HG03565 (cell line): ENCODE measurements around the gene AP1M2.
"Not testable (repeated sequence)": the region's sequence is repeated elsewhere in the genome, so short reads cannot be mapped to it uniquely, and the experiment has no call there.

Experiments
- ATAC-seq: cut with Tn5 transposase; IDR thresholded peaks from one replicate; pipeline ENCODE4 v1.9.1; 2021; ENCODE audit warnings: mild to moderate bottlenecking, moderate library complexity; ENCODE audit not compliant: unreplicated experiment

The AP1M2 gene

GRCh38 chr19:10543059-10543419 is 44.1 kb downstream of the AP1M2 start:
- ATAC-seq = no peak

- not testable (repeated sequence) for ATAC-seq
These were observed 48.1 kb downstream of the AP1M2 start for GRCh38 chr19:10539016-10539415.

GRCh38 chr19:10538204-10538983 is 48.7 kb downstream of the AP1M2 start:
- ATAC-seq = no peak

- ATAC-seq = no peak
These were observed 49.4 kb downstream of the AP1M2 start for GRCh38 chr19:10537668-10538067.

- no peak for ATAC-seq
These were observed 51.5 kb downstream of the AP1M2 start for GRCh38 chr19:10535613-10536012.

- no peak for ATAC-seq
These were observed 53.3 kb downstream of the AP1M2 start for GRCh38 chr19:10533646-10534386.

GRCh38 chr19:10532457-10532856 is 54.7 kb downstream of the AP1M2 start:
- ATAC-seq = no peak

GRCh38 chr19:10526887-10527286 is 60.2 kb downstream of the AP1M2 start:
- ATAC-seq = not testable (repeated sequence)

- ATAC-seq = no peak
These were observed 61.5 kb downstream of the AP1M2 start for GRCh38 chr19:10525636-10526035.

- no peak for ATAC-seq
These were observed 63.9 kb downstream of the AP1M2 start for GRCh38 chr19:10523135-10523636.
